ENCODE data around the gene FAM117B. TPM values are rescaled to one million over a fixed set of nuclear protein-coding genes. Genes with fewer than 3 reads are reported as not detected.

FAM117B gene
- total RNA-seq, 1 experiment from 2014 or later = 24.0 TPM

GRCh38 chr2:202610380-202610779 lies 24.4 kb upstream of the FAM117B start:
- peaks cover 3% of the 10 kb centered on the region in 2 experiments; a peak in 1 of 4 replicates for H3K4me1 Mint-ChIP-seq
- no peak overlapping the region for H2BK12ac ChIP-seq (ENCODE audit: insufficient read length, low read depth, low read length)

More at GRCh38 chr2:202610380-202610779, 24.4 kb upstream of the FAM117B start:
- Mint-ChIP-seq H3K36me3 (ENCODE audit: insufficient read depth in 1 of 3, low read depth in 3 of 3) (no peaks in the 10 kb centered on the region), H3K27me3 (ENCODE audit: low read depth) (no peaks in the 10 kb centered on the region), H3K4me3 (no peak overlapping the region), H3K9me3 (no peaks in the 10 kb centered on the region), H3K27ac (no peak overlapping the region)
- Histone ChIP-seq H3K9me3 (ENCODE audit: control insufficient read depth, low read depth, low read length) (no peaks in the 10 kb centered on the region), H3K27ac (ENCODE audit: insufficient read length, low read depth, low read length) (no peak overlapping the region), H4K20me1 (ENCODE audit: control insufficient read depth, insufficient read depth, insufficient read length) (no peaks in the 10 kb centered on the region), H2AFZ (ENCODE audit: low read length) (no peak overlapping the region), H2BK5ac (ENCODE audit: insufficient read length, low read length) (no peak overlapping the region), H3T11ph (ENCODE audit: low read length) (no peak overlapping the region), H3K79me1 (ENCODE audit: insufficient read depth, low read depth, low read length, poor library complexity, severe bottlenecking) (no peaks in the 10 kb centered on the region), H3K79me2 (ENCODE audit: insufficient read depth, low read length) (no peaks in the 10 kb centered on the region), H3K4me1 (ENCODE audit: insufficient read depth, low read length) (no peaks in the 10 kb centered on the region), H3K14ac (ENCODE audit: insufficient read depth, low read length) (no peak overlapping the region), H2AK5ac (ENCODE audit: insufficient read length, low read length) (no peak overlapping the region), H3K56ac (ENCODE audit: insufficient read length, low read depth, low read length) (no peak overlapping the region), H4K8ac (replicated peaks; ENCODE audit: insufficient read length, low read depth, low read length) (no peak overlapping the region), H3K18ac (ENCODE audit: insufficient read length, low read depth, low read length) (no peak overlapping the region), H3K27me3 (ENCODE audit: insufficient read depth, low read length) (no peaks in the 10 kb centered on the region), H3K23ac (ENCODE audit: insufficient read length, low read depth, low read length) (no peak overlapping the region), H2BK15ac (ENCODE audit: low read depth, low read length) (no peak overlapping the region), H3K9ac (ENCODE audit: extremely low read depth, insufficient read length, low read length) (no peak overlapping the region), H3K4ac (ENCODE audit: low read depth, low read length) (no peak overlapping the region), H4K5ac (ENCODE audit: insufficient read length, low read depth, low read length) (no peak overlapping the region), H4K91ac (ENCODE audit: insufficient read length, low read depth, low read length) (no peak overlapping the region), H2BK20ac (ENCODE audit: low read depth, low read length, poor library complexity, severe bottlenecking) (no peak overlapping the region), H3K4me2 (ENCODE audit: insufficient read depth, insufficient read length, low read length) (no peak overlapping the region), H2BK120ac (ENCODE audit: low read depth, low read length, poor library complexity, severe bottlenecking) (no peak overlapping the region), H3K23me2 (ENCODE audit: insufficient read length, low read depth, low read length, poor library complexity, severe bottlenecking) (no peaks in the 10 kb centered on the region)
- no peak for TF ChIP-seq CTCF (conservative IDR thresholded peaks at IDR 0.05)
- no CpG with 5 or more reads among the region's 5 CpGs for WGBS (ENCODE audit: extremely low coverage, insufficient read length, low lambda C conversion rate)
- DNase-seq = no peak

Measured in H9 (cell line).